Hematopoietic multipotent progenitor cell treated with erythropoietin and hydrocortisone succinate and interleukin-3 and kit ligand, for 8 days (in vitro differentiated cells): ENCODE measurements around the gene GRIN1.

ENCODE experiments used
- DNase-seq: peaks from one replicate; pipeline ENCODE4 v3.0.0-alpha.2; 2015

GRIN1 gene

DNA sequence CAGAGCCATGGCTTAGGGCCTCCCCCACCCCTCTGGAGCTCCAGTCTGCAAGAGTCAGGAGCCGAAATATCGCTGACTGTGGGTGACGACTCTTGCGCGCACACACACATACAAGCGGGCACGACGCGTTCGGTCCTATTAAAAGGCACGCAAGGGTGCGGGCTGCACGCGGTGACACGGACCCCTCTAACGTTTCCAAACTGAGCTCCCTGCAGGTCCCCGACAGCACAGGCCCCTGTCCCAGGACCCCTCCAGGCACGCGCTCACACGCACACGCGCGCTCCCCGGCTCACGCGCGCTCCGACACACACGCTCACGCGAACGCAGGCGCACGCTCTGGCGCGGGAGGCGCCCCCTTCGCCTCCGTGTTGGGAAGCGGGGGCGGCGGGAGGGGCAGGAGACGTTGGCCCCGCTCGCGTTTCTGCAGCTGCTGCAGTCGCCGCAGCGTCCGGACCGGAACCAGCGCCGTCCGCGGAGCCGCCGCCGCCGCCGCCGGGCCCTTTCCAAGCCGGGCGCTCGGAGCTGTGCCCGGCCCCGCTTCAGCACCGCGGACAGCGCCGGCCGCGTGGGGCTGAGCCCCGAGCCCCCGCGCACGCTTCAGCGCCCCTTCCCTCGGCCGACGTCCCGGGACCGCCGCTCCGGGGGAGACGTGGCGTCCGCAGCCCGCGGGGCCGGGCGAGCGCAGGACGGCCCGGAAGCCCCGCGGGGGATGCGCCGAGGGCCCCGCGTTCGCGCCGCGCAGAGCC, at the start of gene GRIN1:
Gene GRIN1 (plus strand): TSS at position 433 of the 746 bp plus-strand sequence. CDS start 333 bp downstream, outside the sequence.
- DNase-seq: no peak

DNA sequence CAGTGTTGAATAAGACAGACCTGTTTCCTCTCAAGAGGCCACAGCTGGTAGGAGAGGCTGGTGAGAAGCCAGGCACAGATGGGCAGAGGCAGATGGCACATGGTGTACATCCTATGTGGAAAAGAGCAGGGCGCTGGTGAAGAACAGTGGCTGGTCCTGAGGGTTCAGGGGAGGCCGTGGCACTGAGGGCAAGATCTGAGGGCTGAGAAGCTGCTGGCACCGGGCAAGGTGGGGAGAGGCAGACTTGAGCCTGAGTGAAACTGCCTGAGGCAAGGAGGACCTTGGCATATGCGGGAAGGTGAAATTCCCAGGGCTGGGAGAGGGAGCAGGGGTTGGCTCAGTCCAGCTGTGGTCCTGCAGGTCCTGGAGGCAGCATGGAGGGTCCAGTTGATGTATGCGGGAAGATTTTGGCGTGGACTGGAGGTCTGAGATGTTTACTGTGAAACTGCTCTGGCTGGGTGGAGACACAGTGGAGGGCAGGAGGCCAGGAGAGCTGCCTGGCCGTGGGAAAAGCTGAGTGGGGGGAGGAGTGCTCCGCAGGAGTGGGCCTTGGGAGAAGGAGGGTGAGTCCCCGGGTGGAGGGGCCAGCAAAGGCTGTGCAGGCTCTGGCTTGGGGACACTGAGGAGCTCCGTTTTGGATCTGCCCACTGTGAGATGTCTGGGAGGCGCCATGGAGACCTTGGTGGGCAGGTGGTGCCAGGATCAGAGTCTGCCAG, 49.6 kb upstream of the GRIN1 start:
- DNase-seq: no peak

DNA sequence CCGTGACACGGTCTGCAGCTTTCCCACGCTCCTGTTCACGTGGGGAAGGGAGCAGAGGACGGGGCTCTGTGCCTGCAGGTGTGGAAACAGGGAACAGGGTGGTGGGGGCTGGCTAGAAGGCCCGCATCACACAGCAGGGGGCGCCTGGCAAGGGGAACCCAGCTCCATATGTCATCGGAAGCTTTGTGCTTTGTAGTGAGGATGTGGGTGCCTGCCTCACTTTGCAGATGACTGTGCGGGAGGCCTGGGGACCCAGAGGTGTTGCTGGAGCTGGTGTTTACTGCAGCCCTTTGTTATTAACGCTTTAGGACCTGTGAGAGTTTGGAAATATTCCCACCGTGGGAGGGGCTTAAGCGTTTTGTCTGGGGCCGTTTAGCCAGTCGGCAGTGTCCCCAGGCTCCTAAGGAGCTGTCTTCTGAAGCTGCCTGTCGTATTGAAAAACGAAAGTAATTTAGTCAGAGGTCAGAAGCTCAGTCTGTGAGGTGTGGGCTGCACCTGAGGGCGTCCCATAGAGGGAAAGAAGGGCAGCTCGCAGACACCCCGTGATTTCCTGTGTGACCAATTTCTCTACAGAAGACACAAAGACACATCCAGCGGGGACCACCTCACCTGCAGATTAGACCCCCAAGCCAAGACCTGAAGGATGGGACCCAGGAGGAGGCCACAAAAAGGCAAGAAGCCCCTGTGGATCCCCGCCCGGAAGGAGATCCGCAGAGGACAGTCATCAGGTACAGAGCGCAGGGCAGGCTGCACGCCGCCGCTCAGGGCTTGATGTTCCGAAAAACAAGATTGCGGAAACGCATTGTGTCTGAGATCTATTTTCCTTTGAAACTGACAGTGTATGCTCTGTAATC, 43.1 kb upstream of the GRIN1 start:
- DNase-seq: no peak

DNA sequence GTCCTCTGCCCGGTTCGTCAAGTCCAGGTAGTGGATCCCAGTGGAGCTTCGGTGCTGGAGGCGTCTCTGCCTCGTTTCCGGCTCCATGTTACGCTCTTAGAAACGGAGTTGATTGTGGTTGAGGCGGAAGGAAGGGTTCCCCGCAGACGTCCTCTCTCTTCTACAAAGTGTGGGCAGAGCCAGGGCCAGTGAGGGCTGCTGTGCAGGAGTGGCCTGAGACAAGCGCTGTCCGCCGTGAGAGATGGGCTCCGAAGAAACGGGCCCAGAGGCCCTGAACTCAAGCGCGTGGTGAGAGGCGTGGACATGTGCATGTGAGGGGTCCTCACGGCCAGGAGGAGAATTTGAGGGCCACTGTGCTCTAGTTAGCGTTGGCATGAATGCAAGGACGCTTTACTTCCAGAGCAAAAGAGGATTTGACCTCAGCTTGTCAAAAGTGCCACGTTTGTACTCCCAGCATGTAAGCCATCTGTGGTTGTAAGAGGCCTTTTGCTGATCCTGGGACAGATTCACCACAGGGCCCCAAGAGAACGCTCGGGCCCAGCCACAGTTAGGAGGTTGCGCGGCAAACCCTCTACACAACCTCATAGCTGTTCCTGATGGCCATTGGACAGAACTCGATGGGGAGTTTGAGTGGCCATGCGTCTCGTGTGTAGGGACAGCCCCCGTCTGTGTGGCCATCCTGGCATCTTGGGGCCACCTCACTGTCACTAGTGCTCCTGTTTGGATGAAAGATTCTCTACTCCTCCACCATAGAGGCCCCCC, 42.0 kb upstream of the GRIN1 start:
- no peak for DNase-seq

DNA sequence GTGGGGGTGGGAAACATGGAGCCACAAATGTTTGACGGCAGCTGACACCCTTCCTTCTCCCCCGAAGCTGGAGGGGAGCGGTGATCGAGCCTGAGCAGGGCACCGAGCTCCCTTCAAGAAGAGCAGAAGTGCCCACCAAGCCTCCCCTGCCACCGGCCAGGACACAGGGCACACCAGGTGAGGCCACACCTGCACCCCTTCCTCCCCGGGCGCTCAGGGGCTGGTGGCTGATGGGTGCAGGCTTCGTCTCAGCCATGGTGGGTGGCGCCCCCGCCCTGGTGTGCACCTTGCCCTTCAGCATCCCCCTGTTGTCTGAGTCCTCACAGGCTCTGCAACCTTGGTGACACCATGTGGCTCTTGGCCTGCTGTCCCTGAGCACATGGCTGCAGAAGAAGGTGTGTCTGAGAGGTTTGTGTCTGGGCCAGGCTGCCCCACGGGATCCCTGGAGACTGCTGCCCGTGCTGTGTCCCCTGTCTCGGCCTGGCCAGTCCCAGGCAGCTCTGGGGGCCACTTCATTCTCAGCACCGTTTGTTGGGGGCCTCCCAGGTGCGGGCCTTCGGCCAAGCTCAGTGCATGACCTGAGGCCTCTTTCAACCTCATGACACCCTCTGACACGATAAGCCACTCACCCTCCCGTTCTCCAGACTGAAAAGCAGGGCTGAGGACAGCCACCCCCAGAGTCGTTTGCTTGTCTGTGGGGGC, 41.0 kb upstream of the GRIN1 start:
- DNase-seq: no peak

DNA sequence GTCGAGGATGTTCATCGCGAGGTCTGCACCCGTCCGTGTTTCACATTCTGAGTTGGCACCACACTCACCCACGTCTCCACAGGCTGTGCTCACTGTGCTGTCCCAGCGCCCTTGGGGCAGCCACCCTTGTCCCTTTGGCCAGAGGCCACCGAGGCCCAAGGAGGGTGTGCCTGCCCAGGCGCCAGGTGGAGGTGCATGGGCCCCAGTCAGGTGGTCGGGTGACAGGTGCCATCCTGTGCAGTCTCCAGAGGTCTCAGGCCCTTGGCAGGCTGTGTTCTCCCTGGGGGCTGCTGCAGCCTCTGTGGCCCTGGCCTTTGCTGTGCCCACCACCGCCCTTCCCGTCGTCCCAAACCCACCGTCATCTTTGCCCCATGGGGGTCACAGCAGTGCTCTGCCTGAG, 39.7 kb upstream of the GRIN1 start:
- DNase-seq: no peak

DNA sequence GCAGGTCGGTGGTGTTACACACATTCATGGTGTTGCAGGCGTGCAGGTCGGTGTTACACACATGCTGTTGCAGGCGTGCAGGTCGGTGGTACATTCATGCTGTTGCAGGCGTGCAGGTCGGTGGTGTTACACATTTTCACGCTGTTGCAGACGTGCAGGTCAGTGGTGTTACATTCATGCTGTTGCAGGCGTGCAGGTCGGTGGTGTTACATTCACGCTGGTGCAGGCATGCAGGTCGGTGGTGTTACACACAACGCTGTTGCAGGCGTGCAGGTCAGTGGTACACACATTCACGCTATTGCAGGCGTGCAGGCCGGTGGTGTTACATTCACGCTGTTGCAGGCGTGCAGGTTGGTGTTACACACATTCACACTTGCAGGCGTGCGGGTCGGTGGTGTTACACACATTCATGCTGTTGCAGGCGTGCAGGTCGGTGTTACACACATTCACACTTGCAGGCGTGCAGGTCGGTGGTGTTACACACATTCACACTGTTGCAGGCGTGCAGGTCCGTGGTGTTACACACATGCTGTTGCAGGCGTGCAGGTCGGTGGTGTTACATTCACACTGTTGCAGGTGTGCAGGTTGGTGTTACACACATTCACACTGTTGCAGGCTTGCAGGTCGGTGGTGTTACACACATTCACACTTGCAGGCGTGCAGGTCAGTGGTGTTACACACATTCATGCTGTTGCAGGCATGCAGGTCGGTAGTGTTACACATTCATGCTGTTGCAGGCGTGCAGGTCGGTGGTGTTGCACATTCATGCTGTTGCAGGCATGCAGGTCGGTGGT, 35.6 kb upstream of the GRIN1 start:
- no peak for DNase-seq

DNA sequence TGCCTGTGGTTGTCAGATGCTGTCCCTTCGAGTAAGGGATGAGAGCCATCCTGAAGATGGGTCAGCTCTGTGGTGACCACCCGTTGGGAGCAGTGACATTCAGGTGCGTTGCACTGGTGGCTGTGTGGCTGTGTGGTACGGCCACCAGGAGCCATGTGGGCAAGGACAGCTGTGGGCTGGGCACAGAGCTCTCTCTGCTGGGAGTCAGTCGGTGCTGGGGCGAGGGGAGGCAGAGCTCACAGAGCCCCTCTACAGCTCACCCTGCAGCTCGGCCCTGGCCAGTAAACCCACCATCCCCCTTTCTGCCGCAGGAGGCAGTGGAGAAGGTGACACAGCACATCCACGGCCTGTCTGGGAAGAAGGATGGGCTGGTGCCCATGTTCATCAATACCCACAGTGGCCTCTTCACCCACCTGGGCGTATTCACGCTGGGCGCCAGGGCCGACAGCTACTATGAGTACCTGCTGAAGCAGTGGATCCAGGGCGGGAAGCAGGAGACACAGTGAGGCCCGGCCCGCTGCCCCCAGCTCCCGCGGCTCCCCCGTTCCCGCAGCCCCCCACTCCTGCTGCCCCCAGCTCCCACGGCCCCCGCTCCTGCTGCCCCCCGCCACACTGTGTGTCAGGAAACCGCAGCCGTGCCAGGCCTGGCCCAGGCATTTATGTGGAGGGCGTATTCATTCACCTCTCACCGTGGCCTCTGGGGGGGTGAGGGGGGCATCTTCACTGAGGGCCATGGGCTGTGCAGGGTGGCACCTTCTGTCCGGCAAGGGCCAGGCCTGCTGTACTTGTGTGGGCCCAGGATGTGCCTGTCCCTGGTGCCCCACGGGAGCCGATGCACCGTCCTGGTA, 32.9 kb upstream of the GRIN1 start:
- no peak for DNase-seq

DNA sequence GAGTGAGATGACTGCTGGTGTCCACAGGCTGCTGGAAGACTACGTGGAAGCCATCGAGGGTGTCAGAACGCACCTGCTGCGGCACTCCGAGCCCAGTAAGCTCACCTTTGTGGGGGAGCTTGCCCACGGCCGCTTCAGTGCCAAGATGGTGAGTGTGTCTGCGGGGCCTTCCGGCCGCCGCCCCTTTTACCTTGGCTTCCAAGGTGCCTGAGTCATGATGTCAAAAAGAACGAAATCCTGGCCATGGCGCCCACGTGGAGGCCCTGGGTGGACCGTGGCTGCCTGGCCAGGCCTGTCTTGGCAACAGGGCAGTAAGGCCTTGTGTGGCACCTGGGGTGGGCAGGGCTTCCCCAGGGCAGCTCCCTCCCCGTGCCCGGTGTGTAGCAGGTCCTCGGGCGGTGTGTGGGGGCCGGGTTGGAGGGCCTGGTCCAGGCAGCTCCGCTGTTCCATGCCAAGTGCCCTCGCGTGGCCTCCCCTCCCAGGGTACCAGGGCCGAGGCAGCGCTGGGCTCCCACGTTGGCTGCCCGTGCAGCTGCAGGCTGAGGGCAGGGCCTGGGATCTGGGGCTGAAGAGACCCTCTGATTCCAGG, 32.2 kb upstream of the GRIN1 start:
- no peak for DNase-seq

DNA sequence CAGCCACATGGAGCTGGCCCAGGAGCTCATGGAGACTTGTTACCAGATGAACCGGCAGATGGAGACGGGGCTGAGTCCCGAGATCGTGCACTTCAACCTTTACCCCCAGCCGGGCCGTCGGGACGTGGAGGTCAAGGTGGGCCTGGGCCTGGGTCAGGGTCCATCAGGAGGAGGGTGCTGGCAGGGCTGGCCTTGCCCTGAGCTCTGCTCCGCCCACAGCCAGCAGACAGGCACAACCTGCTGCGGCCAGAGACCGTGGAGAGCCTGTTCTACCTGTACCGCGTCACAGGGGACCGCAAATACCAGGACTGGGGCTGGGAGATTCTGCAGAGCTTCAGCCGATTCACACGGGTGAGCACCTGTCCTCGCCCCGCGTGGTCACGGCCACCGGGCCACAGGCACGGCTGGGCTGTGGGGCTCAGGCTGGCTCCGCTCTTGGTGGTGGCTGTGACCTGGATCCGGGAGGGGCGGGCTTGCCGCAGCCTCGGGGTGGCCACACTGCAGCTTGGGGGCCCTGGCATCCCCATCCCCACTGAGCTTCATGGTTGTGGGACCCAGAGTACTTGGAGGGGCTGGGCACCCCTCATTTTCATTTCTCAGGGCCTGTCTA, 31.5 kb upstream of the GRIN1 start:
- DNase-seq: no peak

DNA sequence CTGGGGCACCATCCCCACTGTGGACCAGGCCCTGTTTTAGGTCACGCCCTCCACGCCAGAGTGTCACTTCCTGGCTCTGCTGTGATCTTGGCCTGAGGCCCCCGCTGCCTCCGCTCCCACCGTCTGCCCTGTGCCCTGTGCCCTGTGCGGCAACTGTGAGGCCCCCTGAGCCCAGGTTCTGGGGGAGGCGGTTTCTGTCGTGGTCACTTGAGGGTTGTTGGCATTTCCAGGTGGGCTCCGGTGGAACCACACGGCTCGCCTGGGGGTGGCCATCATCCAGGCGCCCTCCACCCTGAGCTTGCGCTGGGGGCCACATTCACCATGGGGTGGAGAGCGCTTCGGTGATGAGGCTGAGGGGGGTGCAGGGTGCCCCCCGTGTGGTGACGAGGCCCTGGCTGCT, 31.0 kb upstream of the GRIN1 start:
- no peak for DNase-seq

DNA sequence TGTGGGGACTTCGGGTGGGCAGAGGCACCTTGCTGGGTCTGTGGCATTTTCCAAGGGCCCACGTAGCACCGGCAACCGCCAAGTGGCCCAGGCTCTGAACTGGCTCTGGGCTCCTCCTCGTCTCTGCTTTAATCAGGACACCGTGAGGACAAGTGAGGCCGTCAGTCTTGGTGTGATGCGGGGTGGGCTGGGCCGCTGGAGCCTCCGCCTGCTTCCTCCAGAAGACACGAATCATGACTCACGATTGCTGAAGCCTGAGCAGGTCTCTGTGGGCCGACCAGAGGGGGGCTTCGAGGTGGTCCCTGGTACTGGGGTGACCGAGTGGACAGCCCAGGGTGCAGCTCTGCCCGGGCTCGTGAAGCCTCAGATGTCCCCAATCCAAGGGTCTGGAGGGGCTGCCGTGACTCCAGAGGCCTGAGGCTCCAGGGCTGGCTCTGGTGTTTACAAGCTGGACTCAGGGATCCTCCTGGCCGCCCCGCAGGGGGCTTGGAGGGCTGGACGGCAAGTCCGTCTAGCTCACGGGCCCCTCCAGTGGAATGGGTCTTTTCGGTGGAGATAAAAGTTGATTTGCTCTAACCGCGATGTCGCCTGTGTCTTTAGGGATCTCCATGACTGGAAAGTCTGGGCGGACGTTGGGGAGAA, 30.2 kb upstream of the GRIN1 start:
- DNase-seq: no peak

DNA sequence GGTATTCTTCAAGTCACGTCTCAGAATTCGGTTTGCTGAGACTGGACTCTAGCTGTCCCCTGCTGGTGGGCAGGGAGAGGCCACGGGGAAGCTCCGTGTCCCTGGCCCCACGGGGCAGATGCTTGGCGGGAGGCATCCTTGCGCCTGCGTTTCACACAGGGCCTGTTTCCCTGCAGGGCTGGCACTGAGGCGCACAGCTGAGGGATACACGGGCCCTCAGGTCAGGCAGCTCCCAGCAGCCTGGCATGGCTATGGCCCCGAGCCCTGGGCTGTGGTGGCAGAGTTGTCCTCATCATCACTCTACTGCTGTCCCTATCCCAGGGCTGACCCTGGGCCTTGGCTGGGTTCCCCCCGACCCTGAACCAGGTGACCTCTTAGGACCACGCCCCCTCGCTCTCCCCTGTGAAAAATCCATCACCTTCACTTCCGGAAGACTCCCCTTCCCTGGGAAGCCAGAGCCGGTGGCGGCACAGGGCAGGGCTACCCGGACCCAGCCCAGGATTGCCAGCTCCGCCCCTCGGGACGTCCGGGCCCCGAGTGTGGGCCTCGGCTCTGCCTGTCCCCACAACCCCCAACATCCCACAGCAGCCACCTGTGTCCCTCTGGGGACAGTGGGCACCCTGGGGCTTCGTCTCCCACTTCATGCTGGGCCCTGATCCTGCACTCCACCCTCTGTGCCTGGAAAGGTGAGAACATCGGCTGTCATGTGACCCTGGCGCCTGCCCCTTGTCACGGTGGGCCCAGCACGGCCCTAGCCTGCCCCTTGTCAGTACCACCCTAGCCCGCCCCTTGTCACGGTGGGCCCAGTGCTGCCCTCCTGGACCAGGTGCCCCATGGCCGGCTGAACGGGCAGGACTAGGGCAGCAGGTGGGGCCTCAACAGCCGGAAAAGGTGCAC, 29.5 kb upstream of the GRIN1 start:
- no peak for DNase-seq

DNA sequence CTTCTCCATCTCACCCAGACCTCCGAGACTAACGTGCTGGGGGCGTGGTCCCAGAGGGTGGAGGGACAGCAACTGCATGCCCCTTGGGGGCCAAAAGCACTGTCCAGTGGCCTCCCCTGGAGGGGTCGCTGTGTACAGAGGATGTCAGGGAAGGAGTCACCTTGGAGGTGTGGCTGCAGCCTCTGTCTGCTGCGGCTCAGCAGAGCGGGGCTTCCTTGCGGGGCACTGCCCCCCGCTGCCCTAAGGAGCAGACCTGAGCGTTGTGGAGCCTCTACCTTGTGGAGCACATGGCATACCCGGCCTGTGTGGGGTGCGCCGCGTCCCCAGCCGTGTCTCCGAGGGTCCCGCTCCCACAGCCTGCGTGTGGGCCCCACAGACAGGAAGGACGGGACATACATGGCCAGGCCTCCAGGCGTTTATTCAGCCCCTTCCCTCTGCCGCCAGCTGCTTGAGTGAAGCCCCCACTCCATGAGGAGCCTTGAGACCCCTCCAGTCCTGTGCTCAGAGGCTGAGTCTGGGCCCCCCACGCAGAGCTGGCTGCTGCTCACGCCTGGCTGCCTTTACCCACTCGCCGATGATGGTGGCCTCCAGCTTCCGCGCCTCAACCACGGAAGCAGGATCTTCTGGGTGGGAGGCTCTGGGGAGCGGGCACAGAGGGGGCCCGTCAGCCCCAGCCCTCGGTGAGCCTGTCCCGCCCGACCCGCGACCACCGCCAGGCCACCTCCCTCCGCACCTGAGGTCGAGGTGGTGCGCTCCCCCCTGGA, 28.6 kb upstream of the GRIN1 start:
- no peak for DNase-seq

DNA sequence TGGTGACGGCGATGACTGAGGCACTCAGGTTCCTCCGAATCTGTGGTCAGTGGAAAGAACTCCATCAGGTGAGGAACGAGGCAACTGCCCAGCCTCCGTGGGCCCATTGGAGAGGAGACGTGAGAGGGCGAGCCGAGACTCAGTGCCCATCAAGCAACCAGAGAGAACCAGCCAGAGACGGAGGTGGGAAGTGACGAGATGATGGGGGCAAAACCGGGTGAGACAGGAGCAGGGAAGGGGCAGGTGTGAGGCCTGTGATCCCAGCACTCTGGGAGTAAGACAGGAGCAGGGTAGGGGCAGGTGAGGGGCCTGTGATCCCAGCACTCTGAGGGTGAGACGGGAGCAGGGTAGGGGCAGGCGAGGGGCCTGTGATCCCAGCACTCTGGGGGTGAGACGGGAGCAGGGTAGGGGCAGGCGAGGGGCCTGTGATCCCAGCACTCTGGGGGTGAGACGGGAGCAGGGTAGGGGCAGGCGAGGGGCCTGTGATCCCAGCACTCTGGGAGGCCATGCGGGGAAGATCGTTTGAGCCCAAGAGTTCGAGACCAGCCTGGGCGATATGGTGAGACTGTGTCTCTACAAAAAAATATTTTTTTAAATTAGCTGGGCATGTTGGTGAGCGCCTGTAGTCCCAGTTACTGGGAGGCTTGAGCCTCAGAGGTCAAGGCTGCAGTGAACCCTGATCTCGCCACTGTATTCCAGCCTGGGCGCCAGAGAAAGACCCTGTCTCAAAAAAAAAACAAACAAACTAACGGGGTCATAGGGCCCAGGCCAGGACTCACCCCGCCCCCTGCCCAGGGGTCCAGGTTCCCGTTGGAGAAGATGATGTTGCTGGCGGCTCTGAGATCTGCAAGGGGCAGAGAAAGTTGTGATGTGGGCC, 27.8 kb upstream of the GRIN1 start:
- DNase-seq: no peak
